A673 (cell line): ENCODE data around the gene CDA. TPM values are rescaled to one million over a fixed set of nuclear protein-coding genes. Genes with fewer than 3 reads are reported as not detected.

Source experiments
- BruUV-seq: library from RNA; stranded (reverse); fragments of 400-500 nt; replicated peaks from 2 replicates; lab custom pipeline; 2021; lab: Mats Ljungman, UMichigan
- CTCF ChIA-PET: fragments of 300-600 bp; sonication (Branson Sonifier 250); formaldehyde crosslinking; loops from one replicate; lab custom pipeline; 2022; ENCODE audit warnings: antibody characterized with exemption; lab: Charles Lee
- POLR2A ChIA-PET: fragments of 300-600 bp; sonication (Branson Sonifier 250); formaldehyde crosslinking; loops from one replicate; lab custom pipeline; 2022; ENCODE audit warnings: antibody characterized with exemption; ENCODE audit not compliant: low non-redundant PET; lab: Charles Lee
- DNase-seq: peaks from one replicate; pipeline ENCODE4 v3.0.0-alpha.2; 2015; ENCODE audit warnings: low spot score
- H3K27ac ChIP-seq: fragments of 200-600 bp; sonication (generic); 2 replicates; pipeline ENCODE4 v1.5.1; 2016; ENCODE audit warnings: mixed run types, low read depth, mild to moderate bottlenecking, mixed read lengths, antibody characterized with exemption, low read length; ENCODE audit not compliant: poor library complexity, severe bottlenecking
- H3K27me3 ChIP-seq: fragments of 200-600 bp; sonication (generic); replicated peaks from 2 replicates; pipeline ENCODE4 v1.6.1; 2017; ENCODE audit warnings: mixed run types, low read depth, mild to moderate bottlenecking, mixed read lengths, antibody characterized with exemption, low read length; ENCODE audit not compliant: insufficient read depth, poor library complexity
- H3K36me3 ChIP-seq: fragments of 200-600 bp; sonication (generic); 2 replicates; pipeline ENCODE4 v1.6.1; 2016; ENCODE audit warnings: mixed run types, mild to moderate bottlenecking, mixed read lengths, antibody characterized with exemption, low read length; ENCODE audit not compliant: insufficient read depth, poor library complexity, severe bottlenecking
- H3K4me1 ChIP-seq: fragments of 200-600 bp; sonication (generic); 2 replicates; pipeline ENCODE4 v1.6.1; 2017; ENCODE audit warnings: mixed run types, mild to moderate bottlenecking, mixed read lengths, antibody characterized with exemption, low read length; ENCODE audit not compliant: insufficient read depth, poor library complexity, severe bottlenecking
- H3K4me3 ChIP-seq: fragments of 200-600 bp; sonication (generic); 2 replicates; pipeline ENCODE4 v1.5.1; 2016; ENCODE audit warnings: low read depth, mixed run types, mild to moderate bottlenecking, mixed read lengths, low read length; ENCODE audit not compliant: poor library complexity, severe bottlenecking
- H3K9me3 ChIP-seq: fragments of 200-600 bp; sonication (generic); 2 replicates; pipeline ENCODE4 v1.6.1; 2016; ENCODE audit warnings: mixed run types, low read depth, mild to moderate bottlenecking, mixed read lengths, antibody characterized with exemption, low read length; ENCODE audit not compliant: poor library complexity, severe bottlenecking
- CTCF ChIP-seq: fragments of 300-800, 200-600 bp; sonication (generic); conservative IDR thresholded peaks from 2 replicates; pipeline ENCODE4 v1.5.1; 2017; ENCODE audit warnings: low read depth, mild to moderate bottlenecking, antibody characterized with exemption, low read length, moderate library complexity, mixed read lengths
- EZH2 ChIP-seq: fragments of 200-600 bp; sonication (generic); IDR thresholded peaks from 2 replicates; pipeline ENCODE4 v1.6.1; 2017; ENCODE audit warnings: borderline replicate concordance, low read depth, mild to moderate bottlenecking, mixed read lengths, antibody characterized with exemption, low read length; ENCODE audit not compliant: poor library complexity, severe bottlenecking
- intact Hi-C: fragments of 100-400 bp; cut with micrococcal nuclease; formaldehyde crosslinking; loops from one replicate; pipeline ENCODE4 v1.10.0; 2022; ENCODE audit not compliant: unreplicated experiment
- total RNA-seq: library from RNA; stranded (reverse); gene quantifications from 2 replicates; pipeline ENCODE4 v1.2.3, GENCODE V29; 2021

Gene CDA
- total RNA-seq, 1 experiment from 2014 or later, result not detected

- Histone ChIP-seq H3K9me3 (no peaks in the 10 kb centered on the region), H3K27ac (no peak overlapping the region), H3K4me3 (no peak overlapping the region), H3K36me3 (no peaks in the 10 kb centered on the region), H3K27me3 (no peaks in the 10 kb centered on the region), H3K4me1 (no peaks in the 10 kb centered on the region)
- CTCF ChIA-PET, result interaction anchor here (0.6 to 1.1 kb wide), 8 partner anchors 12 to 182 kb away, joined by 3 to 26 read pairs (median 5); partner anchors contain the start of genes FAM43B and PINK1
- no TSS peak for BruUV-seq
- DNase-seq, result no peak
- TF ChIP-seq EZH2 (no peak), CTCF (no peak)
- POLR2A ChIA-PET, result no interaction called here
- intact Hi-C loops, result loop anchor here (1.0 kb wide), 1 partner anchor 59 kb away; no protein-coding TSS in a partner anchor
Observed at GRCh38 chr1:20575541-20576336, 13.2 kb upstream of the CDA start.

- no peak for DNase-seq
- no peak overlapping the region for H3K4me3 ChIP-seq
- H3K9me3 ChIP-seq, result no peaks in the 10 kb centered on the region
- H3K27ac ChIP-seq, result no peak overlapping the region
- ChIA-PET POLR2A (no interaction called here), CTCF (interaction anchor here (0.6 kb wide), 1 partner anchor 797 kb away, joined by 3 read pairs; no protein-coding TSS in a partner anchor)
- no peaks in the 10 kb centered on the region for H3K27me3 ChIP-seq
- intact Hi-C loops, result no loop called here
- H3K36me3 ChIP-seq, result no peaks in the 10 kb centered on the region
- TF ChIP-seq EZH2 (no peak), CTCF (no peak)
- BruUV-seq, result no TSS peak
- H3K4me1 ChIP-seq, result no peaks in the 10 kb centered on the region
Observed at GRCh38 chr1:20578062-20578461, 10.8 kb upstream of the CDA start.

- BruUV-seq, result no TSS peak
- no peak overlapping the region for H3K4me3 ChIP-seq
- no peak overlapping the region for H3K27ac ChIP-seq
- no peaks in the 10 kb centered on the region for H3K4me1 ChIP-seq
- intact Hi-C loops, result no loop called here
- no peaks in the 10 kb centered on the region for H3K36me3 ChIP-seq
- DNase-seq, result no peak
- POLR2A ChIA-PET, result interaction anchor here (0.5 to 0.6 kb wide), 2 partner anchors 13 to 51 kb away, joined by 3 to 5 read pairs; no protein-coding TSS in a partner anchor
- CTCF ChIA-PET, result interaction anchor here (0.6 kb wide), 1 partner anchor 798 kb away, joined by 3 read pairs; no protein-coding TSS in a partner anchor
- no peaks in the 10 kb centered on the region for H3K9me3 ChIP-seq
- TF ChIP-seq CTCF (no peak), EZH2 (no peak)
- no peaks in the 10 kb centered on the region for H3K27me3 ChIP-seq
Observed at GRCh38 chr1:20578721-20579395, 10.0 kb upstream of the CDA start.
